Measurements from ENCODE around the gene CLP1.

- TF ChIP-seq SP1 (IDR thresholded peaks at IDR 0.05) (no peak), FOXK2 (IDR thresholded peaks at IDR 0.05) (no peak), SUZ12 (IDR thresholded peaks at IDR 0.05) (no peak), ARNT (IDR thresholded peaks at IDR 0.05) (no peak), FOXM1 (IDR thresholded peaks at IDR 0.05; ENCODE audit: borderline replicate concordance) (no peak), ZNF384 (IDR thresholded peaks at IDR 0.05) (no peak), NFRKB (IDR thresholded peaks at IDR 0.05) (no peak), CTBP1 (IDR thresholded peaks at IDR 0.05; ENCODE audit: borderline replicate concordance) (no peak), HDGF (IDR thresholded peaks at IDR 0.05; ENCODE audit: borderline replicate concordance) (no peak), FOXA1 (IDR thresholded peaks at IDR 0.05) (no peak)
These were observed 18.7 kb upstream of the CLP1 start for GRCh38 chr11:57638811-57639320.
